Mammary epithelial cell (primary cell): ENCODE measurements around the gene ZNF225.

Experiments
- CTCF ChIP-seq, 2 donors: IDR thresholded peaks in 1 of 2; conservative IDR thresholded peaks in 1 of 2; 2 replicates each; pipeline ENCODE4 v1.5.1; 2011 to 2012; ENCODE audit warnings: inconsistent platforms in 2 of 2, low read length in 2 of 2, mild to moderate bottlenecking in 2 of 2, control low read depth in 1 of 2, low read depth in 1 of 2; ENCODE audit not compliant: insufficient read depth in 1 of 2; ENCODE audit errors: extremely low read depth in 1 of 2
- EZH2 ChIP-seq: IDR thresholded peaks from 2 replicates; pipeline ENCODE4 v1.6.1; 2012; ENCODE audit warnings: low read length, inconsistent platforms, borderline replicate concordance

DNA sequence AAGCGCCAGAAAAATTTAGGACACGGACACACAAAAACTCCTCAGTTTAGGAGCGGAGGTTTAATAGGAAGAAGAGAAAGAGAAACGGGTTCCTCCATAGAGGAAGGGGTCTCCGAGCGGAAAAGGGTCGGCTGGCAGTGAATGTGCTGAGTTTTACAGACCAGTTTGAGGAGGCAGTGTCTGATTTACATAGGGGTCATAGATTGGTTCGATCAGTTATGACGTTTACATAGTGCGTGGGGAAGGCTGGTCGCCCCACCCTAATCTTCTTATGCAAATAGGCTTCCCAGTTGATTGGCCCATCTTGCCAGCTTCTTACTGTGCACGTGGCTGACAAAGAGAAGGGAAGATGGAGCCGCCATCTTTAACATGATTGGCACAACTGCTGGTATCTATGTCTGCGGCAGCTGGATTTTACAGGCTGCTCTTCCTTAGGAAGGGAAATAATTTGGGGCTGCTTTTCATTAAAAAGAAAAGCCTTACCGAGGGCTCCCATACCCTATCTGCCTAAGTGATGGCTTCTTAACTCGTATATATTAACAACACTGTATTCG lies 1.2 kb upstream of the ZNF225 start:
- TF ChIP-seq CTCF (conservative IDR thresholded peaks at IDR 0.05 in 1 of 2, IDR thresholded peaks at IDR 0.05 in 1 of 2; ENCODE audit: extremely low read depth in 1 of 2, insufficient read depth in 1 of 2, low read depth in 1 of 2, low read length in 2 of 2) (no peak), EZH2 (no peak)
